GM11168 (cell line): ENCODE data around the gene CEP41.

Experiments
- in situ Hi-C: fragments of 300-500 bp; cut with MboI; formaldehyde crosslinking; loops from one replicate; pipeline ENCODE4 v1.12.0; 2022; ENCODE audit warnings: low sequenced_read_pairs; ENCODE audit not compliant: unreplicated experiment

The CEP41 gene

DNA sequence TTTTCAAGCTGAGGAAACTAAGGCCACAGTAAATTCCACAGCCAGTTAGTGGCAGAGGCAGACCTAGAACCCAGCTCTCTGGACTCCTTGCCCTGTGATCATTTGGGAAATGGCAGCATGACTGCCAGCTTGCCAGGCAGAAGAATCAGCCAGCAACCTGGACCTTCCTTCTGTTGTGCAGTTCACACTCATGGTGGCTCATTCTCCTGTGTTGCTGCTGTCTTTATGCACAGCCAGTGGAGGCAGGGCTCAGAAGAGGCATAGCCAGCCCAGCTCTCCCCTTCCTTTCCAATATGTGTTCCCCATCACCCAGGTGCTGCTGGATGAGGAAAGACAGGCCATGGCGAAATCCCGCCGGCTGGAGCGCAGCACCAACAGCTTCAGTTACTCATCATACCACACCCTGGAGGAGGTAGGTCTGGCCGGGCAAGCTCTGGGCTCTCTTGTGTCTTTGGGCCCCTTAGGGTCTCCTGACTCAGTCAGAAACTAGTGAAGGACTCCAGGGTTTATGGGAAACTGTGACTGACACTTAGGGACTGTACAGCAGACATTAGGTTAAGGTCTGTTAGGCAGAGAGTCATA lies 81.4 kb downstream of the CEP41 start:
- in situ Hi-C loops = no loop called here

DNA sequence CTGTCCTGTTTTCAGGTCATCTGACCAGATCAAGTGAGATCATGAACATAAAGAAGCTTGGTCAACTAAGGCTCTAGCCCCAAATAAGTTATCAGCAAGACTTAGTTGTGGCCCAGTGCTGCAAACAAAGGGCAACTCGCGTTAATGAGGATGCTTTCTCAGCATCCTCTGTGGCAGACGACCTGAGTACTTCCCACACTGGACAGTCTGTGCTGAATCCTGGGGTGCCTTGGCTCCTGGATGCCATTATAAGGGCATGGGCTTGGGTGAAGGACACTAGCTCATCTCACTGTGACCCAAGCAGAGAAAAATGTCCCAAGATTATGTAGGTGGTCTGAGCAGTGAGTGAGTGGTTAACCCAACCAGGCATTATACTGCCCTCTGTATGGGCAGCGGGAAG lies 82.3 kb downstream of the CEP41 start:
- in situ Hi-C loops = no loop called here

GRCh38 chr7:130356876-130357611 lies 83.8 kb downstream of the CEP41 start:
- in situ Hi-C loops = no loop called here

DNA sequence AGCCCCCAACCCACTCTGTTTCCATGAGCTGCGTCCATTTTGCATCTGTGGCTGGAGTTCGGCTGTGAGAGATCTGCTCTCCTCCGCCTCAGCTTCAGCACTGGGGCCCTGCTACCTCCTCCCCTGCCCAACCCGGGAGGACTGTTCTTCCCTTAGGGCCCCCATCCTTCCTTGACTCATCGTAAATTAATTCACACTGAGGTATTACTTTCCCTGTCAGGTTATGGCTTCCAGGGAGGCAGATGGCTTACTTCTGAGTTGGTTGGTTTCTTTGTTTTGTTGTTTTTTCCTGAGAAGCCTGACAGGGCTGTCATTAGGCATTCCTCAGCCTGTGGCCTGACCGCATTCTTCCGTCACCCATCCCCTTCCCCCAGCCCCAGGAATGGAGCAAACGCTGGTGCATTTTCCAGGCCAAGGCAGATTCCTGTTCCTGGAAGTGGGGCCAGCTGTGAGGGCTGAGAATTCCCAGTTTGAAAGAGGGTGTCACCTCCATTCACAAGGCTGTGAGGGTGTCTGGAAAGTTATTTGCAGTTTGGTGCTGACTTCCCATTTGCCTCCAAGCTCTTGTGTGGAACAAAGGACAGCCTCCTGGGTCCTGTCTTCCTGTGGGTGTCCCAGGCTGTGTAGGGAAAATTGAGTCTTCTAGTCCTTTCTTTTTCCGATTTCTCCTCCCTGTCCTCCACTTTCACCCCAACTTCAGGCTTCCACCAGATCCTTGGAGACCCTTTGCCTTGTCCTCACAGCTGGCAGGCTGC lies 84.5 kb downstream of the CEP41 start:
- in situ Hi-C loops = no loop called here

DNA sequence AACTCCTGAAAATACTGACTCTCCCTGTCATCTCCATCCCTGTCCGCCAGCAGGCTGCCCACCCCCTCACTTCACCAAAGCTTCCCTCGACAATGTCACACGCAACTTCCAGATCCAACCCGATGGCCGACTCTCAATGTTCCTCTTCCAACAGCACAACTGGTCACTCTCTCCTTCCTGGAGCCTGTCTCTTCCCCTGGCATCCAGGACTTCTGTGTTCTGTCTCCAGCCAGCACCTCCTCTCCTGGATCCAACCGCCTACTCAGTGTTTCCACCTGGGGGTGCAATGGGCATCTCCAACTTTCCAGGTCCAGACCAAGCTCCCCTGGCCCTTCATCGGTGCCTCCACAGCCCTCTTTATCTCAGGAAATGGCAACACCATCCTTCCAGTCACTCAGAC lies 87.6 kb downstream of the CEP41 start:
- in situ Hi-C loops = no loop called here

- in situ Hi-C loops = no loop called here
These were observed 88.4 kb downstream of the CEP41 start for GRCh38 chr7:130352194-130353074.

DNA sequence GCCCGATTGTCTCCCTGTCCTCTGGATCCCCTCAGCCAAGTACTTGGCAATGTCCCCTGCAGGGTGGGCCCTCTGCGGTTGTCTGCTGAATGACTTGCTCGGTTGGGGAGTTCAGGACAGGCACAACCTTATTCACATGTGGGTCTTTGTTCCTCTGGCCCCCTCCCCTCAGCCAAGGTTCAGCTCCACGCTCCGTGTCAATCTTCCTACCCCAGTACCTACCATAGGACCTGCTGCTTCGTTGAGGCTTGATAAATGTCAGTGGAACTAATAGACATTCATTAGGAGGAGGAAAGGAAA lies 89.1 kb downstream of the CEP41 start:
- in situ Hi-C loops = no loop called here

DNA sequence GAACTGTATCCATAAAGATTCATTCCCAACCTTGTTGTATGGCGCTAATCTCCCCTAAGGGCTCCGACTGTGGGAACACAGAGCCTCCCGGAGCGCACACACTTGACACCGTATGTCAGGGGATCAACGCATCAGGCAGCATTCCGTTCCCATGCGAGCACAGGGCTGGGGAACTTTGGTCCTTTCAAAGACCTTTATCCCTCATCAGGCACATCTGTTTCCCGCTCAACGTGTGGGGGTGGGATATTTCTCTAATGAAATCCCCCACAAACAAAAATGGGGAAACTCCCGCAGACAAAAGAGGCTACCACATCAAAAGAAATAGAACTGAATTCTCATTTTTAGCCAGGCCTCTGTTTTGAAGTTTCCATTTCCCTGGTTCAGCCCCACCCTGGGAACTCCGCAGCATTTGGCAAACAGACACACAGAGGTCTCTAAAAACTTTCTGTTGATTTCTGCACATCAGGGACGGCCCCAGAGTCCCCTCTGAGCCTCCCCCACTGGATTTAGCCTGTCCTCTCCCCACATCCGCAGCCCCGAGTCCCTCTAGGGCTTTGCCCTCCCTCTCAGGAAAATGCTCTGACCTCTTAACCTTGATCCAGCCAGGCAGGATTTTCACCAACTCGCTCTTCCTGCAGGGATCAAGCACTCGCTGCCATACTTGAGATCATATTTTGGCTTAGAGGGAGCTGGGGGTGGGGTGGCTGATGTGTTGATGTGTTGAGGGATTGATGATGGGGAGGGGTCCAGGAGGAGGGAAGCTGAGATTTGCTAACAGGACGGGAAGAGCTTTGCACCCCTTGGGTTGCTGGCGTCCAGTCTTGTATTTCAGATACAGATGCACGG lies 89.6 kb downstream of the CEP41 start:
- in situ Hi-C loops = no loop called here

GRCh38 chr7:130349911-130350782 lies 90.7 kb downstream of the CEP41 start:
- in situ Hi-C loops = no loop called here

- in situ Hi-C loops = no loop called here
These were observed 93.9 kb downstream of the CEP41 start for GRCh38 chr7:130346941-130347340.

- in situ Hi-C loops = no loop called here
These were observed 94.5 kb downstream of the CEP41 start for GRCh38 chr7:130346177-130346905.

DNA sequence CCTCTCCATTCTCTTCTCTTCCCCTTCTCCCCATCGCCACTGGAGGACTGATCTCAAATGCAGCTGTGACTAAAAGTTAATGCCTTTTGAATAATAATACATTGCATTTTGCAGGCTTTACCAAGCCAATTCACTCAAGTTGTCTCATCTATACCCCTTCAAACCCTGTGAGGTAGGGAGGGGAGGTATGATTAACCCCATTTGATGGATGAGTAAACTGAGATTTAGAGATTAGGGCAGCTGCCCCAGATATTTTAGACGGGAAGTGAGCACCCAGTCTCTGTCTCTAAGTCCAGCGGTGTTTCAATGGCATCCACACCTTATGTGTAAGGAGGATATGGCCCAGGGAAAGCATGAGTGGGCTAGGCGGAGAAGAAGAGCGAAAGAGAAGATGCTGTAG lies 95.1 kb downstream of the CEP41 start:
- in situ Hi-C loops = no loop called here

- in situ Hi-C loops = no loop called here
These were observed 95.7 kb downstream of the CEP41 start for GRCh38 chr7:130345136-130345535.

DNA sequence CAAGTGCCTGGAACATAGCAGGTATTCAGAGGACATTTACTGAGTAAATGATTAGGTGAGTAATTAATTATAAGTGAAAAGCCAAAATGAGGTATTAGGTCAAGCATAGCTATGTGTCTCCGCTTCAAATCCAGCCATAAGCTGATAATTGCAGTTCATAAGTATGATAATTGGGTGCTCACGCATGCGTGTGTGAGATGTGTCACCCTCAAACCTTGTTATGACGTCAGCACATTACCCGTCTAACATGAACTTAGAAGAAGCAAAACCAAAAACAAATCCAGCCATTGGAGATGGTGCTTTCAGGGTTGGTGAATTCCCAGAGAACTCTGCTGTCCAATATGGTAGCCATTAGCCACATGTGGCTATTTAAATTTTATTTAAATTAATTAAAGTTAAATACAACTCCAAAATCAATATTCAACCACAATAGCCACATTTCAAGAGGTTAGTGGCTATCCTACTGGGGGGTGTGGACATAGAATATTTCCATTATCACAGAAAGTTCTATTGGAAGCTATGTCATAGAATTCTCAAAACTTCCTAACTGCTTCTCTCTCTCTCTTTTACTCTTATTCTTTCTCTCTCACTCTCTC lies 96.4 kb downstream of the CEP41 start, which contains the start of gene CPA5:
TSS of gene CPA5 (plus strand) at position 546 of the 596 bp plus-strand sequence. CDS start 1,670 bp downstream, outside the sequence.
- in situ Hi-C loops = no loop called here
